Sciatic nerve (tissue), 2 donors: ENCODE results near the gene CLPTM1L. TPM values are rescaled to one million over a fixed set of nuclear protein-coding genes. Genes with fewer than 3 reads are reported as not detected.

ENCODE experiments used
- ATAC-seq: fragments of 200-7000 bp; cut with Tn5 transposase; one replicate; pipeline ENCODE4 v1.9.1; 2020; ENCODE audit warnings: mild to moderate bottlenecking, moderate library complexity
- DNase-seq: peaks from one replicate; pipeline ENCODE4 v3.0.0-alpha.2; 2020; ENCODE audit warnings: low spot score
- intact Hi-C: fragments of 100-400 bp; cut with DNase I; formaldehyde crosslinking; loops from one replicate; pipeline ENCODE4 v1.14.2; 2022
- microRNA-seq: library from miRNA; unstranded; fragments of <30 nt; microRNA quantifications from one replicate; pipeline ENCODE4 v1.2.0, GENCODE V29; 2020
- total RNA-seq: library from RNA; stranded (reverse); fragmentation: NEBNext Ultra II Directional; extraction: Animal tissue kit (Norgen Biotek cat#: 25700); gene quantifications from one replicate; pipeline ENCODE4 v1.2.1, GENCODE V29; 2021
- donor health status: DM: no; HTN: no; CAD: no.
- donor health status: DM: no; HTN: no; CAD: no.

CLPTM1L gene
- total RNA-seq, 1 donor from 2014 or later: 56.3 TPM

DNA sequence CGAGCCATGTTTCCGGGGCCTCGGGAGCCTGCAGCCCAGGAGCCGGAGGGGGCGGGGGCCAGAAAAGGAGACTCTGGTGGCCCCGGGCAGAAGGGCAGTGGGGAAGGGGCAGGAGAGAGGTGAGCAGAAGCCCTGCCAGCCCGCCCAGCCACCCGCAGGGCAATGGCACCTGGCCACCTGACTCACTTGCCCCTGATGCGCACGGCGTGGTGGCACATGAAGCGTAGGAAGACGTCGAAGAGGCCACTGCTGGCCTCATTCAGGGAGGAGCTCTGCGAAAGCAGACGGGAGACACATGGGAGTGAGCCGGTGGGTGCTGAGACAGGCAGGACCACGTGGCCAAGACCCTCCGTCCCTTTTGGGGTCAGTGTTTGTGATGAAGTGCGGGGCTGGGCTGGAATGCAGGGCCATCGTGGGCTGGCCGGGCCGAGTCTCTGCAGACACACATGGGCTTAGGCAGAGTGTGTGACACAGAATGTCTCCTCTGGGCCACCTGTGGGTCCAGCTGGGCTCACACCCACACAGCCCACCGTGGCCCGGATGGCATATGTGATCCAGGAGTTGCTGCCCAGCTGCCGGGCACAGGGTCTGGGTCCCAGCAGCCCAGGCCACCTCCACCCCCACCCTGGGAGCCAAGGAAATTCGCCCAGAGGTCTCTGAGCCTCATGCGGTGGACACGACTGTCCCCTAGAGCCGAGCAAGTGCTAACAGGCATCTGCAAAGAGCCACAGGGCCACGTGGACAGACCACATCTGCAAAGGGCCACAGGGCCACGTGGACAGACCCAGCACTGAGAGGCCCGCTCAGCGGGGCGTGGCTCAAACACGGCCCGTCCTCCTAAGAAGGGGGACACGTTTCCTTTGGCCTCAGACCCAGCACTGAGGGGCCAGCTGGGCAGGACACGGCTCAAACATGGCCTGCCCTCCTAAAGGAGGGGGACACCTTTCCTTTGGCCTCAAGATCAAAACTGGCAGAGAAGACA, 73.7 kb downstream of the CLPTM1L start:
- no peak for DNase-seq
- intact Hi-C loops: no loop called here
- no peak for ATAC-seq

DNA sequence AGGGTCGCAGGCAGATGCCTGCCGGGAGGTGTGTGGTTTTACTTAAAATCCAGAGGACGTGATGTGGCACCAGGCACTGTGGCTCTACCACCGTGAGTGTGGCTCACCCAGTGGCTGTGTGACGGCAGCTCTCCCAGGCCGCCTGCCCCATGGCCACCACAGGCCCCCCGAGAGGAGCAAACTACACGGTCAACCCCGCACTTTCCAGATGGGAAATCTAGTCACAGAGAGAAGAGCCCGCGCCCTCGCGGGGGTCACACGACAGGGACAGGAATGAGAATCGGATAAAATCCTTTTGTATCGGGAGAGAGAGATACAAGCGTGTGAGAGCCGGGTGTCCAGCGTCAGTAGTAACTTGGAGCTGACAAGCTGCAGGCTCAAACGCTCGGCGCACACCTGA, 74.5 kb downstream of the CLPTM1L start:
- intact Hi-C loops: no loop called here
- DNase-seq (no peak), ATAC-seq (no peak)

DNA sequence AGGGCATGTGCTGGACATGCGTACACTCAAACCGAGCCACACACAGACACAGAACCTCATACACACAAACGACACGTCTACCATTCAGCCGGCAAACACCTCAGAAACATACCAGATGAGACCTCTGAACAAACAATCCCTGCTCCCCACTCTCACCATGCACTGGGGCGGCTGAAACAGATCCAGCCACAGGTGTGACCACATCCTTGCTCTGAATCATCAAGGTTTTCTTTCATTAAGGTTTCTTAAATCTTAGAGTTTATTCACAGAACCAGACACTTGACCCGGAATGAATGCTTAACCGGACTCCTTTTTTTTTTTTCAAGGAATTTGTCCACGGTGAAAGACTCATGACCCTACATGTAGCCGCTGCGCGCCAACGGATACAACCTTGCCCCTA, 76.2 kb downstream of the CLPTM1L start:
- intact Hi-C loops: no loop called here
- DNase-seq: no peak
- no peak for ATAC-seq

DNA sequence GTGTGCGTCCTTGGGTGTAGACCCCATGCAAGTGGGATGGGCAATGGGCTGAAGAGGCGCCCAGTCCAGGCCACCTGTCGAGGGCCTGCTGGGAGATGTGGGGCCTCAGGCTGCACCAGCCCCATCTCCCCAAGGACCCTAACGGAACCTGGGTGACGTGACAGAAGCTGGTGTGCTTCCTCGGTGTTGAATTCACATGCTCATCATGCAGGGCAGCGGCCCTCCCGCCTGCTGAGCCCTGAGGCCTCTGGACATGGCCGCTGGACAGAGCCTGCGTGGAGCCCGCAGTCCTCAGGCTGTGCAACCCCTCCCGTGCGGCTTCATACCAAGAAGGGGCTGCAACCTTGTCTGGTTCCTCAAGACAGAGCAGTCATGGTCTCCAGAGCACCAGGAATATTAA, 76.8 kb downstream of the CLPTM1L start:
- DNase-seq (no peak), ATAC-seq (no peak)
- intact Hi-C loops: no loop called here

Small RNA genes within 50 kb of the gene (microRNA-seq; reads per million reads assigned to microRNA genes)
- gene MIR4457: not detected

Other genes starting within 250 kb of the CLPTM1L start
- 31.7 TPM for gene SLC12A7, start 233.0 kb downstream of the CLPTM1L start, total RNA-seq
- gene SLC6A19, start 143.5 kb downstream of the CLPTM1L start, total RNA-seq: 0.09 TPM
- not detected for gene SLC6A18, start 119.7 kb downstream of the CLPTM1L start, total RNA-seq
- gene TERT, start 50.0 kb downstream of the CLPTM1L start, total RNA-seq: 0.85 TPM
- gene SLC6A3, start 100.3 kb upstream of the CLPTM1L start, total RNA-seq: not detected
- 44.4 TPM for gene LPCAT1, start 178.9 kb upstream of the CLPTM1L start, total RNA-seq